Right atrium auricular region (tissue), 2 donors: ENCODE results near the gene CTDSP1. TPM values are rescaled to one million over a fixed set of nuclear protein-coding genes. Genes with fewer than 3 reads are reported as not detected.

Source experiments
- DNase-seq: peaks from one replicate; pipeline ENCODE4 v3.0.0-alpha.2; 2019; ENCODE audit warnings: low spot score
- H3K27ac ChIP-seq, 2 donors: fragments of 200-600 bp; sonication (generic); 1 replicate in 1 of 2; 2 replicates in 1 of 2; pipeline ENCODE4 v1.5.1; 2016 to 2019
- H3K27me3 ChIP-seq, 2 donors: fragments of 200-600 bp; sonication (generic); one replicate each; pipeline versions ENCODE4 v1.5.1 to v1.6.0; 2017 to 2019
- H3K36me3 ChIP-seq: fragments of 200-600 bp; sonication (generic); one replicate; pipeline ENCODE4 v1.5.1; 2016
- H3K4me1 ChIP-seq, 2 donors: fragments of 200-600 bp; sonication (generic); one replicate each; pipeline versions ENCODE4 v1.5.1 to v1.6.0; 2017 to 2019
- H3K4me3 ChIP-seq, 2 donors: fragments of 200-600 bp; sonication (generic); 1 replicate in 1 of 2; 2 replicates in 1 of 2; pipeline ENCODE4 v1.5.1; 2017 to 2019; ENCODE audit warnings: mild to moderate bottlenecking in 1 of 2, moderate library complexity in 1 of 2
- H3K9me3 ChIP-seq, 2 donors: fragments of 200-600 bp; sonication (generic); one replicate each; pipeline ENCODE4 v1.5.1; 2019
- CTCF ChIP-seq, 2 donors: fragments of 200-600 bp; sonication (generic); IDR thresholded peaks; one replicate each; pipeline ENCODE4 v1.5.1; 2019; ENCODE audit warnings: antibody characterized with exemption in 2 of 2
- total RNA-seq, 2 donors: library from RNA; depleted of rRNA; stranded (reverse); fragments of >200 nt; gene quantifications; one replicate each; pipeline ENCODE4 v1.1.0, GENCODE V29; 2016

The CTDSP1 gene
- total RNA-seq, 2 donors from 2014 or later = 54.2 to 99.5 TPM

DNA sequence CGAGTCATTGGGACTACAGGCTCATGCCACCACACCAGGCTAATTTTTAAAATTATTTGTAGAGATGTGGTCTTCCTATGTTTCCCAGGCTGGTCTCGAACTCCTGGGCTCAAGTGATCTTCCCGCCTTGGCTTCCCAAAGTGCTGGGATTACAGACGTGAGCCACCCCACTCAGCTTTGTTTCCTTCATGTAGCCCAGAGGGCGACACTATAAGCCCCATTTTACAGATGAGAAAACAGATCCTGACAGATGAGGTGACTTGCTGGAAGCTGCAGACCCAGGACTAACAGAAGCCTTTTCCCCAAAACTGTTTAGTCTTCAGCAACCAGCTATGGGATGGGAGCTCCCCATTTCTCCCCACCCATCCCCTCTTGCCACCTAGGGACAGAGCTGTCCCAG lies 7.2 kb upstream of the CTDSP1 start:
- Histone ChIP-seq H3K4me3 (no peak overlapping the region), H3K4me1 (peaks cover 0 to 21% of the 10 kb centered on the region in 2 donors), H3K9me3 (no peaks in the 10 kb centered on the region), H3K36me3 (no peaks in the 10 kb centered on the region), H3K27me3 (no peaks in the 10 kb centered on the region), H3K27ac (no peak overlapping the region)
- no peak for TF ChIP-seq CTCF (IDR thresholded peaks at IDR 0.05)
- DNase-seq = no peak

- H3K27me3 ChIP-seq = no peaks in the 10 kb centered on the region
- H3K9me3 ChIP-seq = no peaks in the 10 kb centered on the region
- H3K4me1 ChIP-seq = peaks cover 0 to 21% of the 10 kb centered on the region in 2 donors
- no peak for TF ChIP-seq CTCF (IDR thresholded peaks at IDR 0.05)
- H3K36me3 ChIP-seq = no peaks in the 10 kb centered on the region
- H3K27ac ChIP-seq = no peak overlapping the region
- no peak overlapping the region for H3K4me3 ChIP-seq
- DNase-seq = no peak
Measured at GRCh38 chr2:218392891-218393462, 6.7 kb upstream of the CTDSP1 start.

DNA sequence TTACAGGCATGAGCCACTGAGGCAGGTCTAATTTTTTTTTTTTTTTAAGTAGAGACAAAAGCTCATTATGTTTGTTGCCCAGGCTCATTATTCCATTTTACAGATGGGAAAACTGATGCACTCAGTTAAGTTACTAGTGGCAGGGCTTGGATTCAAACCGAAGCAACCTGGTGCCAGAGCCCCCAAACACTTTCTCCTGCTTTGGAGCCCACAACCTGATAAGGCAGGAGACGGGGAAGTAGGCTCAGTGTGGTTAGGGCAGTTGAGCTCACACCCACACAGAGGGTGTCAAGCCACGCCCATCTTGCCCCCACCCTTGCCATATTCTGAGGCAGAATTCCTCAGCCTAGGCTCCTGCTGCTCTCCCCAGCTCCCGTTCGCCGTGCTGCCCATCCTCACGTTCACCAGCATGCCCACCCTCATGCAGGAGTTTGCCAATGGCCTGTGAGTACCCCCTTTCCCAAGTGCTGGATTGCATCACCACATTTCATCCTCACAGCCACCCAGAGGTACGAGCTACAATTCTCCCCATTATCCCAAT lies 5.8 kb upstream of the CTDSP1 start:
- Histone ChIP-seq H3K9me3 (no peaks in the 10 kb centered on the region), H3K4me3 (no peak overlapping the region), H3K4me1 (peaks cover 0 to 27% of the 10 kb centered on the region in 2 donors), H3K27ac (no peak overlapping the region), H3K27me3 (no peaks in the 10 kb centered on the region), H3K36me3 (no peaks in the 10 kb centered on the region)
- TF ChIP-seq CTCF (IDR thresholded peaks at IDR 0.05) = no peak
- DNase-seq = no peak

DNA sequence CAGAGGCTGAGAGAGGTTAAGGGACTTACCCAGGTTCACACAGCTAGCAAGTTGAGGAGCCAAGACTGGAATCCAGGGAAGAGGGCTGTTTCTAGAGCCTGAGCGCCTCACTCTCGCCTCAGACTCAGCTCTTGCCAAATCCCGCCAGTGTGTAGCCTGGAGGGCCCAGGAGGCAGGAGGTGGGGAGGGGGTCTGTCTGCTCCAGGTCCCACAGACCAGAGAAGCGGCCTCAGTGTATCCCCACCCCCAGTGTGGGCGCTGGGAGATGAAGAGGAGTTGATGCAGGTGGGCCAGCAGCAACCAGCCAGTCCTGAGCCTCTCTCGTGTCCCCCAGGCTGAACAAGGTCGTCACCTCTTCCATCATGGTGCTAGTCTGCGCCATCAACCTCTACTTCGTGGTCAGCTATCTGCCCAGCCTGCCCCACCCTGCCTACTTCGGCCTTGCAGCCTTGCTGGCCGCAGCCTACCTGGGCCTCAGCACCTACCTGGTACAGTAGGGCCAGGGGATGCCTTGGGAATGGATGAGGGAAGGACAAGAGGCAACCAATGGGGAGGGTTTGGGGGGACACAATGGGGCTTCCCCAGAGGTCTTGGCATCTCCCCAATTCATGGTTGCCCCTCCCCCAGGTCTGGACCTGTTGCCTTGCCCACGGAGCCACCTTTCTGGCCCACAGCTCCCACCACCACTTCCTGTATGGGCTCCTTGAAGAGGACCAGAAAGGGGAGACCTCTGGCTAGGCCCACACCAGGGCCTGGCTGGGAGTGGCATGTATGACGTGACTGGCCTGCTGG lies 5.2 kb upstream of the CTDSP1 start:
- Histone ChIP-seq H3K4me3 (no peak overlapping the region), H3K36me3 (no peaks in the 10 kb centered on the region), H3K4me1 (peaks cover 0 to 32% of the 10 kb centered on the region in 2 donors), H3K27me3 (no peaks in the 10 kb centered on the region), H3K9me3 (no peaks in the 10 kb centered on the region), H3K27ac (peak overlapping the region in 1 of 2 donors; percentile 98)
- TF ChIP-seq CTCF (IDR thresholded peaks at IDR 0.05) = no peak
- no peak for DNase-seq

GRCh38 chr2:218395090-218395444 lies 4.6 kb upstream of the CTDSP1 start:
- TF ChIP-seq CTCF (IDR thresholded peaks at IDR 0.05) = no peak
- Histone ChIP-seq H3K4me3 (peak overlapping the region in 1 of 2 donors; percentile 93), H3K27me3 (no peaks in the 10 kb centered on the region), H3K9me3 (no peaks in the 10 kb centered on the region), H3K36me3 (no peaks in the 10 kb centered on the region), H3K27ac (peak overlapping the region; percentile 98 to 99), H3K4me1 (peaks cover 0 to 32% of the 10 kb centered on the region in 2 donors)
- no peak for DNase-seq
